ENCODE results near the gene CHSY1. TPM values are rescaled to one million over a fixed set of nuclear protein-coding genes. Genes with fewer than 3 reads are reported as not detected.
A peak's percentile ranks its signal among the peaks of the same experiment; 100 is the strongest.

The CHSY1 gene
- total RNA-seq, 2 donors from 2014 or later: 91.2 to 93.3 TPM

GRCh38 chr15:101277943-101278564 is 26.2 kb upstream of the CHSY1 start:
- H3K27ac Mint-ChIP-seq: peak overlapping the region; percentile 71 to 85
- no peak for ATAC-seq

DNA sequence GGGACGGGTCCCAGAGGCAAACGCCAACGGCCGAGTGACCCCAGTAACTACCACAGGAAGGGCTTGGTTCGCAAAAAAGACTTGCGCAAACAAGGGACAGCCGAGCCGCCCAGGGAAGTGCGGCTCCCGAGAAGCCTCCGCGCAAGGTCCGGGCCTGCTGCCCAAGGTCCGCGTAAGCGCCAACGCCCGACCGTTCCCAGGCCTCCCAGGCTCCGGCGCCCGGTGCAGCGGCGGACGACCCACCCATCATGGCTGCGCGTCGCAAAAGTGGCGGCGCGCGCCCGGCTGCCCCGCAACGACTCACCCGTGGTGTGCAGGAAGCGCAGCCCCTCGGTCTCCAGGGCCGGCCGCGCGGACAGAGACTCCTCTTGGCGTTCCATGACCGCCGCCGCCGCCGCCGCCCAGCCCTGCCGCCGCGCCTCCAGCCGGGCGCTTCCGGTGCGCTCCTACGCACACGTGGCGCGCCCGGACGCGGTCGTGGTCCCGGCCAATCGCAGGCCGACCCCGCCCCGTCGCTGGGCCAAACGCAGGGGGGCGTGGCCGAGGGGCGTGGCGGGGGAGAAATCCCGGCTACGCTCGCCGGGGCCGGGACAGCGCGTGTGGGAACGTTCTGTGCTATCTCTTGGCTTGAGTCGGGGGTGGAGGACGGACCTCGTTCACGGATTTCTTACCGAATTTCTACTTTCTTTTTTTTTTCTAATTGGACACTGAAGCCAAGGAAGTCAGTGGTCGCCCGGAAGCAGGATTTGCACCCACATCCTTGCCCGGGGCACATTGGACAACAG is 25.4 kb upstream of the CHSY1 start, which contains the start of gene SELENOS:
Gene SELENOS (minus strand): TSS at position 448 of the 785 bp plus-strand sequence. CDS start 68 bp downstream, at position 380.
- ATAC-seq (peak; percentile 98 to 99), DNase-seq (ENCODE audit: low spot score) (peak; percentile 93)
- Mint-ChIP-seq H3K9me3 (no peaks in the 10 kb centered on the region), H3K36me3 (peaks cover 45% of the 10 kb centered on the region), H3K27ac (peak within 1 kb of the TSS; percentile 89 to 95), H3K4me3 (peak within 1 kb of the TSS; percentile 99), H3K4me1 (ENCODE audit: low read depth in 2 of 2) (peaks cover 30 to 42% of the 10 kb centered on the region in 2 donors), H3K27me3 (no peaks in the 10 kb centered on the region)

More at GRCh38 chr15:101277943-101278564, 26.2 kb upstream of the CHSY1 start:
- peaks cover 30 to 43% of the 10 kb centered on the region in 2 donors for H3K4me1 Mint-ChIP-seq (ENCODE audit: low read depth in 2 of 2)
- H3K9me3 Mint-ChIP-seq: no peaks in the 10 kb centered on the region
- DNase-seq (ENCODE audit: low spot score): no peak
- no peaks in the 10 kb centered on the region for H3K27me3 Mint-ChIP-seq
- H3K36me3 Mint-ChIP-seq: peaks cover 46% of the 10 kb centered on the region
- peak overlapping the region; percentile 99 for H3K4me3 Mint-ChIP-seq

GRCh38 chr15:101276501-101277037 is 24.7 kb upstream of the CHSY1 start:
- H3K9me3 Mint-ChIP-seq: no peaks in the 10 kb centered on the region
- H3K4me1 Mint-ChIP-seq (ENCODE audit: low read depth in 2 of 2): peaks cover 30 to 37% of the 10 kb centered on the region in 2 donors
- ATAC-seq (peak in 1 of 2 donors; percentile 58), DNase-seq (ENCODE audit: low spot score) (no peak)
- peaks cover 39% of the 10 kb centered on the region for H3K36me3 Mint-ChIP-seq
- H3K4me3 Mint-ChIP-seq: peak overlapping the region; percentile 99
- H3K27me3 Mint-ChIP-seq: no peaks in the 10 kb centered on the region
- H3K27ac Mint-ChIP-seq: peak overlapping the region; percentile 89 to 95

- no peaks in the 10 kb centered on the region for H3K27me3 Mint-ChIP-seq
- peaks cover 33 to 37% of the 10 kb centered on the region in 2 donors for H3K4me1 Mint-ChIP-seq (ENCODE audit: low read depth in 2 of 2)
- peak overlapping the region; percentile 18 to 39 for H3K27ac Mint-ChIP-seq
- H3K9me3 Mint-ChIP-seq: no peaks in the 10 kb centered on the region
- H3K4me3 Mint-ChIP-seq: peak overlapping the region; percentile 99
- DNase-seq (ENCODE audit: low spot score) (no peak), ATAC-seq (no peak)
- peaks cover 43% of the 10 kb centered on the region for H3K36me3 Mint-ChIP-seq
Measured at GRCh38 chr15:101275018-101275417, 23.2 kb upstream of the CHSY1 start.

- Mint-ChIP-seq H3K27ac (peak overlapping the region in 1 of 2 donors; percentile 52), H3K4me1 (ENCODE audit: low read depth in 2 of 2) (peaks cover 40 to 45% of the 10 kb centered on the region in 2 donors), H3K9me3 (no peaks in the 10 kb centered on the region), H3K36me3 (peaks cover 51% of the 10 kb centered on the region), H3K4me3 (no peak overlapping the region), H3K27me3 (no peaks in the 10 kb centered on the region)
- ATAC-seq (no peak), DNase-seq (ENCODE audit: low spot score) (no peak)
Measured at GRCh38 chr15:101273534-101273933, 21.7 kb upstream of the CHSY1 start.

DNA sequence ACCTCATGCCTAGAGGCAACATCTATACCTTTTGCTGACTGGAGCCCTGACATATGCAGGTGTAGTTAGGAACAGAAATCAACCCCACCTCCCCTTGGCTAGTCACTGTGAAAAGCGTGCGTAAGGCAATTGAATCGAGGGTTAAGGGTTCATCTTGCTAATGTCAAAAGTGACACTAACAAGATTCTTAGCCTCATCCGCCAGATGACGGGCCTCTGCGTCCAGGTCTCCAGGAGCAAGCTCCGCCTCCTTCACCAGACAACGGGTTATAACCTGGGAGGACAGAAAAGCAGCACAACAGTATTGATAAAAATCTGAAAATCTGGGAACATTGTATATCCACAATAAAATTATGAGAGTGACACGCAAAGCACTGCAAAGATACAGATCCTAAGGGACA is 20.7 kb upstream of the CHSY1 start:
- Mint-ChIP-seq H3K9me3 (no peaks in the 10 kb centered on the region), H3K36me3 (peaks cover 51% of the 10 kb centered on the region), H3K4me3 (no peak overlapping the region), H3K4me1 (ENCODE audit: low read depth in 2 of 2) (peaks cover 40% of the 10 kb centered on the region in 2 donors), H3K27me3 (no peaks in the 10 kb centered on the region), H3K27ac (no peak overlapping the region)
- DNase-seq (ENCODE audit: low spot score): no peak
- ATAC-seq: no peak

DNA sequence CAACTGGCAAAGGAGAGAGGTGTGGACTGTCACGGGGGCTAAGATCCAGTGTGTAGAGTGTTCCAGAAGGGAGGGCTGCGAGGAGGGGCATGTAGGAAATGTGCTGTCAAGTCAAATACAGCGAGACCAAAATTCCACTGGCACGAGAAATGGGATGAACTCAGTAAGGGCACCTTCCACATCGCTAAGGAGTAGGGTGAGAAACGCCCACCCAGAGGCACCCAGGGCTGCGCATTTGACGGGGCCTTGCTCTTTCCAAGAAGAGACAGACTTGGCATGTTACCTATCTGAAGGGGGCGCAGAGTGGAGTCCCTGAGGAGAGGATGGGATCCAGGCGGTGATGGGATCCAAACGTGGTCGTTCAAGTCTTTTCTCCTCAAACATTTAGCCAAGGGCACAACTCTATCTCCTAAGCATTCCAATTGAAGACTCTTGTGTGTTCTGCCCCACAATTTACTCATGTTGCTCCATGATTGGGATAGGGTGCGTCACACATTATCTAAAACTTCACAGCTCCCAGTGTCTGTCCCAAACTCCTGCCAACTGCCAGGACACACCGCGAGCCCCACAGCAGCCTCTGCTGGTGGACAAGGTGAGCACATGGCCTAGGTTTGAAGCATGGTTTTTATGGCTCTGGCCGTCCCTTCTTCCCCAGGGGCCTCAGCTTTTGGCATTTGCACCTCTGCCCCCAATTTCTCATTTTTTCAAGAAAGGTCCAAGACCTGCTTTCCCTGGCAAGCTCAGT is 17.8 kb upstream of the CHSY1 start:
- ATAC-seq (no peak), DNase-seq (ENCODE audit: low spot score) (no peak)
- Mint-ChIP-seq H3K36me3 (peaks cover 40% of the 10 kb centered on the region), H3K9me3 (no peaks in the 10 kb centered on the region), H3K27ac (no peak overlapping the region), H3K27me3 (no peaks in the 10 kb centered on the region), H3K4me1 (ENCODE audit: low read depth in 2 of 2) (peaks cover 21 to 44% of the 10 kb centered on the region in 2 donors), H3K4me3 (no peak overlapping the region)

- Mint-ChIP-seq H3K4me3 (no peak overlapping the region), H3K27me3 (no peaks in the 10 kb centered on the region), H3K36me3 (peaks cover 20% of the 10 kb centered on the region), H3K4me1 (ENCODE audit: low read depth in 2 of 2) (peaks cover 10 to 40% of the 10 kb centered on the region in 2 donors), H3K9me3 (no peaks in the 10 kb centered on the region), H3K27ac (no peak overlapping the region)
- DNase-seq (ENCODE audit: low spot score) (no peak), ATAC-seq (no peak)
Measured at GRCh38 chr15:101267320-101268104, 15.7 kb upstream of the CHSY1 start.

- H3K27me3 Mint-ChIP-seq: no peaks in the 10 kb centered on the region
- H3K9me3 Mint-ChIP-seq: no peaks in the 10 kb centered on the region
- peaks cover 10 to 40% of the 10 kb centered on the region in 2 donors for H3K4me1 Mint-ChIP-seq (ENCODE audit: low read depth in 2 of 2)
- peaks cover 19% of the 10 kb centered on the region for H3K36me3 Mint-ChIP-seq
- H3K4me3 Mint-ChIP-seq: no peak overlapping the region
- no peak for DNase-seq (ENCODE audit: low spot score)
- no peak for ATAC-seq
- no peak overlapping the region for H3K27ac Mint-ChIP-seq
Measured at GRCh38 chr15:101266787-101267186, 14.9 kb upstream of the CHSY1 start.

DNA sequence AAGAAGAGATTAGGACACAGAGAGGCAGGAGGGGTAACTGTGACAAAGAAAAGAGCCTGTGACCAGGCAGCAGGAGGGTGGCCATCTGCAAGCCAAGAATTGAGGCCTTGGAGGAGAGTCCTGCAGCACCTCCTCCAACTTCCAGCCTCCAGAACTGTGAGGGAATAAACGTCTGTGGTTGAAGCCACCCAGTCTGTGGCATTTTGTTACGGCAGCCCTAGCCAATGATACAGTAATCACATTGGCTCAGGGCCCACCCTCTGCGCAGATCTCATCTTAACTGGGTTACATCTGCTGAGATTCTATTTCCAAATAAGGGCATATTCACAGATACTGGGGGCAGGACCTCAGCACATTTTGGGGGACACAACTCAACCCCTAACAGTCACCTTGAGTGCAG is 14.2 kb upstream of the CHSY1 start:
- no peak overlapping the region for H3K4me3 Mint-ChIP-seq
- ATAC-seq: no peak
- H3K27ac Mint-ChIP-seq: peak overlapping the region in 1 of 2 donors; percentile 33
- H3K9me3 Mint-ChIP-seq: no peaks in the 10 kb centered on the region
- no peak for DNase-seq (ENCODE audit: low spot score)
- H3K27me3 Mint-ChIP-seq: no peaks in the 10 kb centered on the region
- peaks cover 10 to 37% of the 10 kb centered on the region in 2 donors for H3K4me1 Mint-ChIP-seq (ENCODE audit: low read depth in 2 of 2)
- H3K36me3 Mint-ChIP-seq: peaks cover 13% of the 10 kb centered on the region

DNA sequence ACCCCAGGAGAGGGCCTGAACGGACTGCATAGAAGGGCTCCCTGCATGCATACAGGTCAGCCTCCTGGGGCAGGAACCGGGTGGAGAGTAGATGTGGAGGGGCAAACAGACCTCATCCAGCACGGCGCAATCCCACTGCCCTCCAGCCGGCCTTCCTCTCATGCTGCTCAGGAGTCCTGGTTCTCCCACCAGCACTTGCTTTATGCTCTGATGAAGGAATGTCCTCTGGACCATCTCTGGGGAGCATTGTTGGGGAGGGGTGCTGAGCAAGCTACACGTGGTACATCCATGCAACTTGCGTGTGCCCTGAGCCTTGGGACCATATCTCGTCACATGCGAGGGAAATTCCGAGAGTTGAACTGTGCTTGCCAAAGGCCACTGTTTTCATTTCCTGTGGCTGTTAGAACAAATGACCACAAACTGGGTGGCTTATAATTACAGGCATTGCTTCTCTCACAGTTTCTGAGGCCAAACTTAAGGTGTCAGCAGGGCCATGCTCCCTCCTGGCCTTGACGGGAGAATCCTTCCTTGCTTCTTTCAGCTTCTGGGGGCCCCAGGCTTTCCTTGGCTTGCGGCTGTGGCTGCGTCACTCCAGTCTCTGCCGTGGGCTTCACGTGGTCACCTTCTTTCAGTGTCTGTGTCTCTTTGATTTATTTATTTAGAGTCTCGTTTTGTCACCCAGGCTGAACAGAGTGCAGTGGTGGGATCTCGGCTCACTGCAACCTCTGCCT is 13.2 kb upstream of the CHSY1 start:
- H3K4me3 Mint-ChIP-seq: peak overlapping the region; percentile 22
- H3K27ac Mint-ChIP-seq: no peak overlapping the region
- H3K4me1 Mint-ChIP-seq (ENCODE audit: low read depth in 2 of 2): peaks cover 10 to 37% of the 10 kb centered on the region in 2 donors
- peaks cover 9% of the 10 kb centered on the region for H3K36me3 Mint-ChIP-seq
- peak; percentile 30 to 55 for ATAC-seq
- peaks cover 2 to 3% of the 10 kb centered on the region in 2 donors for H3K27me3 Mint-ChIP-seq
- no peak for DNase-seq (ENCODE audit: low spot score)
- no peaks in the 10 kb centered on the region for H3K9me3 Mint-ChIP-seq

GRCh38 chr15:101264011-101264410 is 12.2 kb upstream of the CHSY1 start:
- Mint-ChIP-seq H3K9me3 (no peaks in the 10 kb centered on the region), H3K4me3 (no peak overlapping the region), H3K27ac (no peak overlapping the region), H3K27me3 (peaks cover 9 to 13% of the 10 kb centered on the region in 2 donors), H3K36me3 (peaks cover 2% of the 10 kb centered on the region), H3K4me1 (ENCODE audit: low read depth in 2 of 2) (peaks cover 6 to 33% of the 10 kb centered on the region in 2 donors)
- ATAC-seq (peak; percentile 45 to 60), DNase-seq (ENCODE audit: low spot score) (no peak)
